HG02943 (cell line): ENCODE data around the gene LGALSL.

ENCODE experiments used
- ATAC-seq: cut with Tn5 transposase; IDR thresholded peaks from one replicate; pipeline ENCODE4 v1.9.1; 2021; ENCODE audit warnings: mild to moderate bottlenecking, low read depth, moderate library complexity; ENCODE audit not compliant: unreplicated experiment

Gene LGALSL

DNA sequence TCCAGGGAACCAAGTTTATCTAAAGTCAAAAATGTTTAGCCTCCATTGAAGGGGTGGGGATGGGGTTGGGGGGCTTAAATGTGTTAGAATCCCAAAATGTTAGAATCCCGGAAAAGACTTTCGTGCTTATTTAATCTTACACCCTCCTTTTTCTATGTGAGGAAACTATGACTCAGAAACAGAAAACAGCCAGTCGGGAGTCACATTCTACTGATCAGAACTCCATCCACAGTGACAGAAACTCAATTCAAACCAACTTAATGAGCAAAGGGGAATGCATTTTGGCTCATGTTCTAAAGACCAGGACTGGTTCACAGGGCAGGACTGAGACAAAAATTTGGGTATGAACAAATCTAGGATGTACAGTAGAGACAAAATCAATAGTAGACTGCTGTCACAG is 38.3 kb downstream of the LGALSL start:
- no peak for ATAC-seq

- ATAC-seq, result no peak
These were observed 38.9 kb downstream of the LGALSL start for GRCh38 chr2:64492821-64493220.

DNA sequence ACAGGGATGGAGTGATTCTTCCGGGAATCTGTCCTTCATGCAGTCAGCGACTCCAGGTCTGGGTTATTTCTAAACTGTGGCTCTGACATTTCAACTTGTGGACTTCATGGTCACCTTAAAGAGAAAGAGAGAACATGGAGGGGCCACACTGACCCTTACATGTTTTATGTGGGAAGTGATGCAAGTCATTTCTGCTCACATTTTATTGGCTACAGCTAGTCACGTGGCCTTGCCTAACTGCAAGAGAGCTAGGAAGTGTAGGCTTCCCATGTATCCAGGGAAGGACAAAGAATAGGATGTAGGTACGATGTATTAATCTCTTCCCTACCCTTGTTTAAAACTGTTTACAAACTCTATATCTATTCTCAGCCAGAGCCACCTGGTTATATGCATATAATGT is 39.8 kb downstream of the LGALSL start:
- ATAC-seq, result no peak

- ATAC-seq, result no peak
These were observed 44.5 kb downstream of the LGALSL start for GRCh38 chr2:64498438-64498837.

DNA sequence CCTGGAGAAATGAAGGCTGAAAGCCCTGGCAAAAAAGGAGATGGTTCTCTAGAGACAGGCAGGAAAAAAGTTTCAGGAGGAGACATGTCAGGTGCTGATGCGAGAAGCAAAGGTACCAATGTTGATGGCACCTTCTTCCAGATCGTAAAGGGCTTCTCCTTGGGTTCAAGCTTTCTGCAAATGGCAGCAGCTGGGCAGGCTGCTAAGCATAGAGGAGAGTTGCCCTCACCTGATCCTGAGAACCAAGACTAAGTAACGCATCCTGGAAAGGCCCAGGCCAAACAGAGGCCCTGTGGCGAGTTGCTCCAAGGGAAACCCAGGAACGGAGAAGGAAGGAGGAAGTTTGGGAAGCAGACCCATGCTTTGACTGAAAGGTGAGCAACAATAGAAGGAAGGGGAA is 46.6 kb downstream of the LGALSL start:
- ATAC-seq, result no peak

- ATAC-seq, result no peak
These were observed 48.0 kb downstream of the LGALSL start for GRCh38 chr2:64501946-64502345.

DNA sequence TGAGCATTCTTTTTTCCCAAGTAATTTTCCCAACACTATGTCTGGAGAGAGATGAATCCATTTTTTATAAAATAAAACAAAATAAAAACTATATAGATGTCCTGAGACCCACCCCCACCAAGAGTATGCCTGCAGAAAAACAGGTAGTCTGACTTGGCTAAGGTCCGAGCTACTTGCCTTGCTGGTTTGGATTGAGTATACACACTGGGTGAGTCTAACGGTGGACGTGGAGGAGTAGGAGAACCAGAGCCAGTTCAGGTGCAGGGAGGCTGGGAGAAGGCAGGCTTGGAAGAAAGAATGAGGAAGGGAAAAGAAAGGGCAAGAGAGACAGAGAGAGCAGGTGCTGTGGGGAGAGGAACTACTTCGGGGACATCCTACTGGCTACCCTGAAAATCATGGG is 48.9 kb downstream of the LGALSL start:
- ATAC-seq, result no peak

GRCh38 chr2:64504774-64505720 is 51.1 kb downstream of the LGALSL start:
- ATAC-seq, result no peak

DNA sequence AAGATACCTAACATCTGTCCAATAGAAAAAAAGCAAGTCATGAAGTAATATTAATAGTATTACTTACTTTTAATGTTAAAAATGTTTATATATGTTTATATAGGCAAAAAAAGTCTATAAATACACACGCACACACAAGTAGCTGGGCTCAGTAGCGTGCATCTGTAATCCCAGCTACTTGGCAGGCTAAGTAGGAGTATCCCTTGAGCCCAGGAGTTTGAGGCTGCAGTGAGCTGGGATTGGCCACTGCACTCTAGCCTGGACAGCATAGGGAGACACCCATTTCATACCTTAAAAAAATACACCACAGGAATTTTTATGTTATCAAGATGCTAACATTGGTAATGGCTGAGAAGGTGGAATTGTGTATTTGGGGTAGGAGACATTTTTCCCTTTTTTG is 52.7 kb downstream of the LGALSL start:
- ATAC-seq, result no peak
